GM12892 (cell line): Measurements from ENCODE around the gene FAM237A.

Experiments
- POLR2A ChIP-seq: IDR thresholded peaks from 2 replicates; pipeline ENCODE4 v1.6.1; 2011; ENCODE audit warnings: low read depth, low read length, control low read depth
- POLR2AphosphoS5 ChIP-seq: IDR thresholded peaks from 2 replicates; pipeline ENCODE4 v1.6.1; 2011; ENCODE audit warnings: low read depth, low read length, control low read depth
- TAF1 ChIP-seq: IDR thresholded peaks from 2 replicates; pipeline ENCODE4 v1.6.1; 2011; ENCODE audit warnings: low read depth, mild to moderate bottlenecking, control low read depth, low read length, borderline replicate concordance

DNA sequence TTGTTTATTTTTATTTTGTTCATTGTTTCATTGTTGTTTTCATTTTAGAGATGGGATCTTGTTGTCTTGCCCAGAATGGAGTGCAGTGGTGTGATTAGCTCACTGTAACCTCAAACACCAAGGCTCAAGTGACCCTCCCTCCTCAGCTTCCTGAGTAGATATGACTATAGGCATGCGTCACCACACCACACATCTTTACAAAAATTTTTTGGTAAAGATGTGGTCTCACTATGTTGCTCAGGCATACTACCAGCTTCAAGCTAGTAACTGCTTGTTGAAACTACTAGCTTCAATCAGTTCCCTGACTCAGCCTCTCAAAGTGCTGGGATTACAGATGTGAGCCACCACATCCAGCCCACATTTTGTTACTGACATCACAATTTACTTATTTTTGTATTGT is 14.8 kb downstream of the FAM237A start:
- TF ChIP-seq POLR2A (no peak), POLR2AphosphoS5 (no peak), TAF1 (no peak)
